KBM-7 (cell line): ENCODE measurements around the gene OPCML.
"Not testable (repeated sequence)": the region's sequence is repeated elsewhere in the genome, so short reads cannot be mapped to it uniquely, and the experiment has no call there.

Experiments
- DNase-seq: peaks from one replicate; pipeline ENCODE4 v3.0.0-alpha.2; 2015
- in situ Hi-C: fragments of 300-500 bp; cut with MboI; formaldehyde crosslinking; loops from 2 replicates; pipeline ENCODE4 v1.14.3; 2020; ENCODE audit warnings: low sequenced_read_pairs, low pct_unique_long_range_greater_than_20kb, mixed read lengths

The OPCML gene

DNA sequence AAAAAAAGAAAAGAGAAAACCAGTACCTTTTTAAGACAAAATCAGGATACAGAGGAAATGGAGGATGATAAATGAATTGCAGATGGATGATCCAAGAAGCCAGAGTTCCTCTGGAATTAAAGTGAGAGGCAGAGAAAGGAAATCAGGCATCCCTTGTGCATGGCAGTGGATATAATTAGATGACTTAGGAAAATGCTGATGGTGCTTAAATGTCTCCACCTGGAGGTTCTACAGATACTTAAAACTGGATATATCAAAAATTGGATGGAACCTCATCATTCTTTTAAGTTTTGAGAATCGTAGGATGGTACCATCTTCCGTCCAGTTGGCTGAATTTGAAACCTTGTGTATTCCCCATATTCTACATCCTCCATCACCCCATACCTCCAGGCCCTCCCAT lies 1121.9 kb downstream of the OPCML start:
- in situ Hi-C loops, result no loop called here
- DNase-seq, result no peak

DNA sequence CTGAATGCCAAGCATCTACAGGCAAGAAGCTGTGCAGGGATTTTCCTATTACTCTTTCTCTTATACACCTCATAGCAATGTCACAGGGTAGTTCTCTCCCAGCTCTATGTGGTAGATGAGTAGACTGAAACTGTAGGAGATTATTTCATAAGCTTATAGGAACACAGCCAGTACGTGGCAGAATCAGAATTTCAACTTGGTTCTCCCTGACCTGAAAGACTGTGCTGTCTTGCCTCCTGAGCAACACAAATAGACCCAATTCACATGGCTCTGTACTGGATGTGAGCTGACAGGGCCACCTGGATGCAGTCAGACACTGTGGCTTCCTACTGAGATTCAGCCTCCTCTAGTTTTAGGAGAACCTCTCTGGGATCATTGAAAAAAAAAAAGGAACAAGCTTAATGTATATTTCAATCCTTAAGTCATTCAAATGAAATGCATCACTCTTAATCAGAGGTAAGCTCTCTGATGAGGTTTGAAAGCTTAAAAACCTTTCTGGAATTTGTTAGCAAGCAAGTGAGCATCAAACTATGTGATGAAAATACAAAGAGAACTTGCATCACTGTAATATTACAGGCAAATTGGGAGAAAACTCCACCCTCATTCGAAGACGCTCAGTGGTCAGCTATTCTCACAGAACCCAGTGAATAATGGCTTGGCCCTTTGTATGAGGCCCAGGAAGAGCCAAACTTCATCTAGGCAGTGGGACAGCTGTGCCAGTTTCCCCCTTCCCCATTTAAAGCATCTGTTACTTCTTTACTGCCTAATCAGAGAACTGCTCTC lies 1122.5 kb downstream of the OPCML start:
- no peak for DNase-seq
- in situ Hi-C loops, result no loop called here

GRCh38 chr11:132408877-132409276 lies 1123.4 kb downstream of the OPCML start:
- in situ Hi-C loops, result no loop called here
- no peak for DNase-seq

DNA sequence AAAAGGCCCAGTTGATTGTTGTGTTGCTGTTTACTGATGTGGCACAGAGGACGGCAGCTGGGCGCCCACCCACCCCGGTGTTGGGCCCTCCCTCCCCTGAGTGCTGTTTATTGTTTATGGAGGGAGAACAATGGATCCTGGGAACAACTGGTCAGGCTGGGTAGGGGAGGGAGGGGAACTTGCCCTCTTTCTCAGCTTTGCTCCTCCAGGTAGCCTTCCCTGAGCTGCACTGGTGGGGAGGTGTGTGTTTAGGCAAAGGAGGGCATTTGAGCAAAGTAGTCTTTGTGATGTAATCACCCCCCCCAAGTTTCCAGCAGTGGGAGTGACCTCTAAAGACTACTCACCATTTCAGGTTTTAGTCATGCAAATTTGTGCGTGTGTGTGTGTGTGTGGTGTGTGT lies 1126.6 kb downstream of the OPCML start:
- no peak for DNase-seq
- in situ Hi-C loops, result no loop called here

GRCh38 chr11:132402071-132402684 lies 1130.1 kb downstream of the OPCML start:
- in situ Hi-C loops, result no loop called here
- peak; percentile 3 for DNase-seq

- in situ Hi-C loops, result no loop called here
- DNase-seq, result no peak
Measured at GRCh38 chr11:132396318-132396717, 1136.0 kb downstream of the OPCML start.

GRCh38 chr11:132395434-132395833 lies 1136.9 kb downstream of the OPCML start:
- in situ Hi-C loops, result no loop called here
- no peak for DNase-seq

DNA sequence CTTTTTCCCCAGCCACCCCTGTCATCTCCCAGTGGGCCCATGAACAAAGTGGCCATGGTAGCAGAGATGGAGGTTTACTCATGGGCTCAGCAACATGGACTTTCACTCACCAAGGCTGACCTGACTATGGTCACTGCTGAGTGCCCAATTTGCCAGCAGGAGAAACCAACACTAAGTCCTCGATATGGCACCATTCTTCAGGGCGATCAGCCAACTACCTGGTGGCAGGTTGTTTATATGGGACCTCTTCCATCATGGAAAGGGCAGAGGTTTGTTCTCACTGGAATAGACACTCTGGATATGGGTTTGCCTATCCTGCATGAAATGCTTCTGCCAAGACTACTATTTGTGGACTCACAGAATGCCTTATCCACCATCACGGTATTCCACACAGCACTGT lies 1152.8 kb downstream of the OPCML start:
- in situ Hi-C loops, result no loop called here
- no peak for DNase-seq

- DNase-seq, result no peak
- in situ Hi-C loops, result no loop called here
Measured at GRCh38 chr11:132373405-132374143, 1158.7 kb downstream of the OPCML start.

DNA sequence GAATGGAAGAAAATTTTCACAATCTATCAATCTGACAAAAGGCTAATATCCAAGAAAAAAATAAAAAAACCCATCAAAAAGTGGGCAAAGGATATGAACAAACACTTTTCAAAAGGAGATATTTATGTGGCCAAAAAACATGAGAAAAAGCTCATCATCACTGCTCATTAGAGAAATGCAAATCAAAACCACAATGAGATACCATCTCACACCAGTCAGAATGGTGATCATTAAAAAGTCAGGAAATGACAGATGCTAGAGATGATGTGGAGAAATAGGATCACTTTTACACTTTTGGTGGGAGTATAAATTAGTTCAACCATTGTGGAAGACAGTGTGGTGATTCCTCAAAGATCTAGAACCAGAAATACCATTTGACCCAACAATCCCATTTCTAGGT lies 1162.2 kb downstream of the OPCML start:
- in situ Hi-C loops, DNase-seq: not testable (repeated sequence)

DNA sequence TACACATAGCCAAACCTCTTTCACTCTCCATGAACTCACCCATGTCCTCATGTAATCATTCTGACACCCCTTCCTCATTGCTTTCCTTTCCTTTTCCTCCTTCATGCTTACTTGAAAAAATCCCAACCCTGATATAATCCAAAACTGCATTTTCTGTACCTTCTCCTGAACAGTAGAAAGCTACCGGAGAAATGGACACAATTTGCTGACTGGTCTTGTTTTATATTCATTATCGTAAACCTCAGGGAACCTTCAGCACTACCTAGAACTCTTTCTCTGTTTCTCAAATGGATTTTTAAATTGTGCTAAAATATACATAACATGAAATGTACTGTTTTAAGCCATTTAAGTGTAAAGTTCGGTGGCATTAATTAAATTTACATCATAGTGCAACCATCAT lies 1165.0 kb downstream of the OPCML start:
- in situ Hi-C loops, result no loop called here
- DNase-seq, result no peak

DNA sequence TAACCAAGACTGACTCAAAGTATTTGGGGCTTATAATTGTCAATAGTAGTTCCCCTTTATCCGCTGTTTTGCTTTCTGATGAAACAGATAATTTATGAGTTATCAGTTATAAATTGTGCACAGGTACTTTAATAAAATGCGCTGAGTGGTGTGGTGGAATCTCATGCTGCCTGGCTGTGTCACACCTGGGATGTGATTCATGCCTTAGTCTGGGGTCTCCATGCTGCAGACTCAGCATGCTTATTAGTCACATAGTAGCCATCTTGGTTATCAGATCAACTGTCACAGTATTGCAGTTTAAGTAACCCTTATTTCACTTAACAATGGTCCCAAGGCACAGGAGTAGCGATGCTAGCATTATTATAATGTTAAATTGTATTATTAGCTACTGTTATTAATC lies 1166.7 kb downstream of the OPCML start:
- no peak for DNase-seq
- in situ Hi-C loops, result no loop called here
